HG03097 (cell line): ENCODE results near the gene RSPO3.
"Not testable (repeated sequence)": the region's sequence is repeated elsewhere in the genome, so short reads cannot be mapped to it uniquely, and the experiment has no call there.

ENCODE experiments used
- ATAC-seq: cut with Tn5 transposase; IDR thresholded peaks from one replicate; pipeline ENCODE4 v1.9.1; 2021; ENCODE audit not compliant: unreplicated experiment, low FRiP score

The RSPO3 gene

DNA sequence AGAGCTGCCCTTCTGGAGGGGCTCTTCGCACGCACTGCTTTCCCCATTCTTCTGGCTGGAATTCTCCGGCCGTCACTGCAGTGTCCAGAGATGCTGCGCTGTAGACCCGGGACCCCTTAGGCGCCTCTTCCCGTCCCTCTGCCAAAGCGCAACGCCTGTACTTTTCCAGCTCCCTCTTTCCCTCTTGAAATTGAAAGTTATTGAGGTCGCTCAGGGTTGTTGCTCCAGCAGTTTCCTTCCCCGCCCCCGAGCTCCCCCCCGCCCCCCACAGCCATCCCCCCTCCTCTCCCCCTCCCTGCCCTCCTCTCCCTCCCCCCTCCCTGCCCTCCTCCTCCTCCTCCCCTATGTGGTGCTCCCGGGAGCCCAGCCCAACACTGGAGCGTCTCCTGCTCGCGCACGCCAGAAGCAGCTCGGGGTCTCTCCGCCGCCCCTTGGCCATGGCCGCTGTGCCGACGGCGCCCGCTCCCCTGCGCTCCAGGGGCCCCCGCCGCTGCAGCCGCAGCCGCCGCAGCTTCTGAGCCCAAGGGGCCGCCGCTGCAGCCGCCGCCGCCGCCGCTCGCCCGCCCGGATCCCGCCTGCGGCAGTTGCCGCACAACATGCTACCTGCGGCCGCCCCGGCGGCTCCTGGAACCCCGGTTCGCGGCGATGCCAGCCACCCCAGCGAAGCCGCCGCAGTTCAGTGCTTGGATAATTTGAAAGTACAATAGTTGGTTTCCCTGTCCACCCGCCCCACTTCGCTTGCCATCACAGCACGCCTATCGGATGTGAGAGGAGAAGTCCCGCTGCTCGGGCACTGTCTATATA is at the start of gene RSPO3:
Gene RSPO3, plus strand, starts transcription at position 374 of the 804 bp plus-strand sequence. CDS start 522 bp downstream, outside the sequence.
- no peak for ATAC-seq

DNA sequence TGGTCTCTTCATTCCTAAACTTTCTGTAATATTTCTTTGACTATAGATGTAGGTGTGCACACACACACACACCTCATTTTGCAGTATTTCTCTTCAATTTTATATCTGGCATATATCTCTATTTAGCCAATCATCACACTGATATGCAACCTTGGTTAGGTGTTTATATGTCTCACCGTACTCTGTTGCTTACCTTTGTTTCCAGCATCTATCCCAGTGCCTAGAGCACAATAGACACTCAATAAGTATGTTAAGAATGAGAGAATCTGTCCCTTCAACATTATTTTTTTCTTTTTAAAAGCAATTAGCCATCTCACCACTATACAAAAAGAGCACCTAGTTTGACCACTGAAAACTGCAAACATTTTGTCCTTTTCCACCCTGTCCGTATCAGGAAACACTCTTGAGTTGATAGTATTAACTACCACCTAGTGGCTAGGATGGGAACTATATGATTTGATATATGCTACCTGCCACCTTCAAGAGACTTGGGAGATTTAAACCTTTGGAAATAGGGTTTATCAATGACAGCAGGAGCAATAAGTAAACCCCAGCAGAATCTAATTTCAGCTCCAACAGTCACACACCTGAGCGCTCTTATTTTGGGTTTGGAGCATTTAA is 48.7 kb upstream of the RSPO3 start:
- ATAC-seq: no peak

- ATAC-seq: peak; percentile 89
These were observed 45.2 kb upstream of the RSPO3 start for GRCh38 chr6:127073222-127073621.

GRCh38 chr6:127076466-127076865 is 42.0 kb upstream of the RSPO3 start:
- no peak for ATAC-seq

DNA sequence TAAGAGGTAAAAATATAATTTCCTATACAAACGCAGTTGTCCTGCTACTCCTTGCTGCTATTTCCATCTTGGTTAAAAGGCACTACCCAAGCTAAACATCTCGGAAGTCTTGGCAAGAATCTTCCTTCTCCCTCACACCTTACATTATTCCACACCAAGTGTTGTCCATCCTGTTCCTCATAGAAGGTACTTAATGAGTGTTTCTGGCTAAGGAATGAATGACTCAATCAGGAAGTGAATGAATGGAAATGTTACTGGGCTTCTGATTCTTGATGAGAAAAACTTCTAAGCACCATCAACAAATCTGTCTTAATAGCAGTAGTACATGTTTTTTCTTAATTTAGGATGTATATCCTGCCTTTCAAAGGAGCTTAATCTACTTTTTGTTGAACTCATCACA is 40.6 kb upstream of the RSPO3 start:
- ATAC-seq: no peak

GRCh38 chr6:127078669-127079068 is 39.8 kb upstream of the RSPO3 start:
- ATAC-seq: no peak

DNA sequence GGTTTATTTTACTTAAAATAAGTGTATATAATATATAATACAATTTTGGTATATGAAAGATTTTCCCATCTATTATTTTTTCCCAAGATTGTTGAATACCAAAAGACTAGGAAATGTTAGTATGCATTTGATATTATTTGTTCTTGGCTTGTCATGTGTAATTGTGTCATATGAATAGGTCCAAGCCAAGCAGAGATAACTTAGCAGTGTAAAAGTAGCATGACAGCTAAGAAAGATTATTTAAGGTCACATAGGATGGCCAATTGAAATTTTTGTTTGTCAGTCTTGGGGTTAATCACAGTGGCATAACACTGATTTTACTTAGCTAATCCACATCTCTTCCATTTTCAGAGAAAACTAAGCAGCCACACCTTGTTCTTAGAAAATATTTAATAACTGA is 38.8 kb upstream of the RSPO3 start:
- no peak for ATAC-seq

DNA sequence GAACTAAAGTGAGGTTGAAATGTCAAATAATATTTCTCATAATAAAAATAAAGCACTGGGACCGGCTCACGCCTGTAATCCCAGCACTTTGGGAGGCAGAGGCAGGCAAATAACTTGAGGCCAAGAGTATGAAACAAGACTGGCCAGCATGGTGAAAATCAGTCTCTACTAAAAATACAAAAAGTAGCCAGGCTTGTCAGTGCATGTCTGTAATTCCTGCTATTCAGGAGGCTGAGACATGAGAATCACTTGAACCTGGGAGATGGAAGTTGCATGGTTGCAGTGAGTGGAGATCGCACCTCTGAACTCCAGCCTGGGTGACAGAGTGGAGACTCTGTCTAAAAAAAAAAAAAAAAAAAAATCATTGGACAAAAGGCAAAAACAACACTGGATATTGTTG is 38.4 kb upstream of the RSPO3 start:
- ATAC-seq: no peak

DNA sequence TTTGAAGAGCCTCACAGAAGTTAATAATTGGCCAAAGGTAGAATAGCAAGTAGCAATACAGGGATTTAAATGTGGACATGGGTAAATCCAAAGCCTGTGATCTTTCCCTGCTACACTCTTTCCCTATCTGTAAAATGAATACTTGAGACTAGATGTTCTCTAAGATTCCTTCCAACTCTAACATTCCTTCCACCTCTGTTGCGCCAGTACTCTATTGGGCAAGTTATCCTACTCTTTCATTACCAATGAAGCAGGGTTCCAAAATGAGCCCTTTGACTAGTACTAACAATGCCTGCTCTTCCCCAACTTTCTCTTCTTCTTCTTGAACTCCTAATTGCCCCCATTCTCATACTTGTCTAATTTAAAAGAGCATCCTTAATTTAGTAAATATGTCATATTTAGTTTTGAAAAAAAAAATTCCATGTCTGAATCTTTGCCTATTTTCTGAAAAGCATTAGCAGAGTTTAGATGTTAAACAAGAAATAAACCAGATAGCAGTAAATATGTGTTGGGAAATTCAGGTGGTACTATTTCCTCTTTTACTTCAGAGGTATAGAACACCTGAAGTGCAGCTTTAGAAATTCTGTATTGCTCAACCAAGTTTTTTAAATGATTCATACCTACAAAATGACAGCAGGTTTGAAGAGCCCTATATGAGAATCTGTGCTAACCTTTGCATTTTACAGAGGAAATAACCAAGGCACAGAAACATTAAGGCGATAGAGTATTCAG is 35.1 kb upstream of the RSPO3 start:
- no peak for ATAC-seq

- no peak for ATAC-seq
These were observed 34.5 kb upstream of the RSPO3 start for GRCh38 chr6:127083963-127084310.

- no peak for ATAC-seq
These were observed 33.3 kb upstream of the RSPO3 start for GRCh38 chr6:127085181-127085580.

GRCh38 chr6:127090051-127090450 is 28.4 kb upstream of the RSPO3 start:
- ATAC-seq: no peak

DNA sequence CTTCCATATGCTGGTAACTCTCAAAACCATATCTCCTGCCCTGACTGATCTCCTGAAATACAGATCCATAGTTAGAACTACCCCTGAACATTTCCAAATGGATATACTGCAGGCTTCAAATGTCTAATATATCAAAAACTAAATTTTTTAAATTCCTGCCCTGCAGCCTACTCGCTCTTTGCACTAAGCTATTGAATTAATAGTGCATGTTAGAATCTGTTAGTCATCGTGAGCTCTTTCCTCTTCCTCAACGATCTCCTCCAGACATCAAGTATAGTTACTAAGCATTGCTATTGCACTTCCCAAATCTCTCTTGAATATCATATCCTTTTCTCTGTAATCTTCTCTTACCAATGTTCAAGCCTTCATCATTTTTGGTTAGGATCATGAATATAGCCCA is 26.0 kb upstream of the RSPO3 start:
- ATAC-seq: no peak

DNA sequence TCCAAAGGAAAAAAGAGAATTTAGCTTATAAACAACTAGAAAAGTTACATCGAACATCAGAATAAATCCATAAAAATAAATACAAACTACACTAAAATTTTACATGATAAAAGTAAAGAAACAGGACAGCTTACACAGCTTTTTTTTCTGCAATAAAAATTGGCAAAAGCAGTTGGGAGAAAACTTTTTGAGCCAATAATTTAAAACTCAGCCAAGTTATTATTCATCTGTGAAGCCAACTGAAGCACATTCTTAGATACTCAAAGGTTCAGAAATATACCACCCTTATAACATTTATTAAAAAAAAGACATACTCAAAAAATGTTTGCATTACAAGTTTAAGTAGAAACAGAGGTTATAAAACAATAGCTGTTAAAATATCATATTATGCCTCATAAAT is 23.7 kb upstream of the RSPO3 start:
- ATAC-seq: no peak

DNA sequence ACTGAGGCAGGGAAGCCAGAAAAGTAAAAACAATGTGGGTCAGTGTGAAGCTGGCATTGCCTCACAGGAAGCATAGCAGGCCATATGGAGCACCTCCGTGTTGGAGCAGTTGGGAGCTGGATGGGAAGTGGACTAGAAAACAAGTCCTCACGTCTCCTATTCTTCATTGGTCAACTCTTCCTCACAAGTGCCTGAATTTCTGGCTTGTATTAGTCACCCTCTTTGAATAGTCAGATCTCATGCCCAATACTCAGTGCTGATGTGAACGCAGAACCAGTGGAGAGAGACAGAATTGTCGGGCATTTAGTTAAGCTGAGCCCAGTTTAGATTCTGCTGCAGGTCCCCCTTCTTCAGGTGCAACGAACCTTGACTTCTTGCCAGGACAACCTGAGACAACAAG is 22.3 kb upstream of the RSPO3 start:
- ATAC-seq: no peak

DNA sequence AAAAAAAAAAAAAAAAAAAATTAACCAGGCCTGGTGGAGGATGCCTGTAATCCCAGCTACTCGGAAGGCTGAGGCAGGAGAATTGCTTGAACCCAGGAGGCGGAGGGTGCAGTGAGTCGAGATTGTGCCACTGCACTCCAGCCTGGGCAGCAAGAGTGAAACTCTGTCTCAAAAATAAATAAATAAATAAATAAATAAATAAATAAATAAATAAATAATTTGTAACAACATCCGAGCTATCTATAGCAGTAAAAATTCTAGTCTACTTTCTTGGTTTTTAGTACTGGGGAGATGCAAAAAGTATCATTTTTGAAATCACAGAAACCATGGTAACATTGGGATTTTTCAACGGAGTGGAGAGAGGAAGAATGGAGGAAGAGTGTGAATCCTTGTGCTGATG is 21.0 kb upstream of the RSPO3 start:
- not testable (repeated sequence) for ATAC-seq

DNA sequence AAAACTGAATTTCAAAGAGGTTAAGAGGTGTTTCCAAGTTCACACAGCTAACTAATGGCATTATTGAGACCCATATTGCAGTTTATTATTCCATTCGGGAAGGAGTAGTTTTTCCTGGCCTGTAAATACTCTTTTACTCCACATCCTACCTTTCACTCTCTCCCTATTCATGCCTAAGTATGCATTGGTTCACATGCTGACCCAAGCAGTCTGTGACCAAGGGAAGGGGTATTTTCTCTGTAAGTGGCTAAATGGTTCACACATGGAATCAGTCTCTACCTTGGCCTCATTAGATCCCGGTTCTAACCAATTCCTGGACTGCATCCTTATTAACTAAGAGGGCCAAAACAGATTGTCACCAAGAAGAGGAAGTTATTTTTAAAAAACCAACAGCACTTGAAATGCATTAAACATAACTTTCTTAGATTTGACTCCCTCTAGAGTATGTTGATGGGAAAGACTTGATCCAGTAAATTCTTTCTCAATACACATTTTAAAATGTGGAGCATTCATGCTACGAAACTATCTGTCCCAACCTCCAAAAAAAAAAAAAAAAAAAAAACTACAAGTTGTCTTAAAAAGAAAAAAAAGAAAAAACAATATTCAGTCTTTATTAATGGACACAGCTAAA is 17.8 kb upstream of the RSPO3 start:
- no peak for ATAC-seq

DNA sequence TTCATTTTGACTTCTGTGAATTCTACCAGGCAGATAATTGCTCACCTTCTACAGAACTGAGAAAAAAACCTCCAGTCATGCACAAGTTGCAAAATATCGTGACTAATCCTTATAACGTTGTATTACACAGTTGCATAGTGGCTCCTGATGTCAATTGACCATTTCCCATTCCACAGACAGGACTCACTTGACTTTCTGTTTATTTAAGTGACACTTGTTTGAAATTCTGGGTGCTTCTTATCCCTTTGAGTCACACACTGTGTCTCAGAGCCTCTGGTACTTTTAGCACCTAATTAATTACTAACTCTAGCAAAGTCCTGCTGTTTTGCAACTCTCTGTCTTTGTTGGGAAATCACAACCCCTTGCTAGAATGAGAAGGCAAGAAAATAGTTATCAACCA is 16.2 kb upstream of the RSPO3 start:
- no peak for ATAC-seq

DNA sequence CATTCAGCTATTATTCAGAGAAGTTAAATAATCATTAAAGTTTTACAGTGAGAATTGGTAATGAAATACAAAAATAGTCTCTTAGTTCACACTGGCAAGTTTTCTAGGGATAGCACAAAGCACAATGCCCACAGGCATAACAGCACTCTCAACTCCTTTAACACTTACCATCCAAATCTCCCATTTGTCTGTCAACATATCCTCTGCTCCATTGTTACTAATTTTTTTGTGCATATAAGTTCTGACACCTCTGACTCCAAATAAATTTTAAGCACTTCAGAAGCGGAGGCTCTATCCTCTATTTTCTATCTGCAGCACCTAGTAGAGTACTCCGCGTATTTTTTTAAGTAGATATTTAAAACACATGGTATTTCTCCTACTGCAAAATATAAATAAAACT is 15.6 kb upstream of the RSPO3 start:
- no peak for ATAC-seq

DNA sequence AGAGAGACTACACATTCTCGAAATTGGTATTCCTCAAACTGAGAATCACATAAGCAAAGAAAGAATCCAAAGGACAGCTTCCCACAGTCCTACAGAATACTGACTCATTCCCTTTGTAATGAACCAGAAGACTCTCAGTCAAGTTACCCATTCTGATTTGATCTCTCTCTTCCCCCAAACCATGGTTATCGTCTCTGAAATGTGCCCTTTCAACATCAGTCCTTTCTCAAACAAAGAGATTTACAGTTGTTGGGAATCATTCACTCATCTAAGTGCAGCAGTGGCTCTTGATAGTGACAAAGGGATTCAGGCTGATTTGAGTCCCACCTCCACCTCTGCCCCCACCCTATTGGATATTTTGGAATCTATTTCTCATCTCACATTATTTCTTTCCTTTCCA is 15.0 kb upstream of the RSPO3 start:
- no peak for ATAC-seq

DNA sequence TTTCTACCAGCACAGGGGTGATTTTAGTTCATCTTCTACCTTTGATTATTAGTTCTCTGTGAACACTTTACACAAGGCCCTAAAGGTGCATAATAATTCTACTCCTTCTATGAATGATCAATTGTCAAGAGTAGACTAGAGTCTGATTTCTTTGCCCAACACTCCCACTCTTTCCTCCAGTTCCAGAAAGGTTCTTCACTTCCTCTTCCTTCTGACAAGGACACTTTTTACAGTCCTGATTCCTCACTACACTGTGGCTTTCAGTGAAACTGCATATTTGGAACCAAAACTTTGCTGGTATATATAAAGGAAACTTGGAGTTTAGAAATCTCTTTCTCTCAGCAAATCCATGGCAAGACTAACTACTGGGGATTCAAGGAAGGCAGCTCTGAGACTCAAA is 10.6 kb upstream of the RSPO3 start:
- no peak for ATAC-seq
